Stomach (tissue), 9 donors: ENCODE measurements around the gene RRP9. TPM values are rescaled to one million over a fixed set of nuclear protein-coding genes. Genes with fewer than 3 reads are reported as not detected.

Experiments used
- DNase-seq, 2 donors: peaks; one replicate each; pipeline versions ENCODE4 v3.0.0 to v3.0.0-alpha.2; 2013 to 2019
- H3K27ac ChIP-seq, 5 donors: fragments of 200-600 bp in 4 of 5; sonication (generic) in 4 of 5; one replicate each; pipeline ENCODE4 v1.5.1; 2013 to 2019; ENCODE audit warnings: mild to moderate bottlenecking in 1 of 5, moderate library complexity in 1 of 5
- H3K27me3 ChIP-seq, 3 donors: fragments of 200-600 bp; sonication (generic); one replicate each; pipeline ENCODE4 v1.5.1; 2017 to 2019; ENCODE audit warnings: mixed run types in 1 of 3
- H3K36me3 ChIP-seq, 4 donors: fragments of 200-600 bp; sonication (generic); 1 replicate in 3 of 4; 2 replicates in 1 of 4; pipeline ENCODE4 v1.5.1; 2016 to 2019
- H3K4me1 ChIP-seq, 4 donors: fragments of 200-600 bp; sonication (generic); one replicate each; pipeline ENCODE4 v1.5.1; 2016 to 2019
- H3K4me3 ChIP-seq, 4 donors: fragments of 200-600 bp; sonication (generic) in 3 of 4; one replicate each; pipeline ENCODE4 v1.5.1; 2016 to 2019; ENCODE audit warnings: mild to moderate bottlenecking in 1 of 4
- H3K9me3 ChIP-seq, 4 donors: fragments of 200-600 bp; sonication (generic); one replicate each; pipeline ENCODE4 v1.5.1; 2016 to 2019
- CTCF ChIP-seq, 7 experiments: fragments of 450-650 bp in 4 of 7; fragments of 200-600 bp in 3 of 7; sonication (generic) in 3 of 7; IDR thresholded peaks; one replicate each; pipeline ENCODE4 v1.5.1; 2016 to 2019; ENCODE audit warnings: antibody characterized with exemption in 7 of 7, control low read depth in 2 of 7, mild to moderate bottlenecking in 1 of 7
- EP300 ChIP-seq: sonication (generic); formaldehyde crosslinking; IDR thresholded peaks from one replicate; pipeline ENCODE4 v1.6.1; 2017; ENCODE audit warnings: antibody characterized with exemption
- POLR2A ChIP-seq, 4 donors: fragments of 450-650 bp; IDR thresholded peaks; one replicate each; pipeline ENCODE4 v1.6.1; 2016; ENCODE audit warnings: antibody characterized with exemption in 4 of 4, control low read depth in 2 of 4, mild to moderate bottlenecking in 1 of 4, moderate library complexity in 1 of 4
- POLR2AphosphoS5 ChIP-seq, 3 donors: sonication (generic); formaldehyde crosslinking; IDR thresholded peaks; one replicate each; pipeline ENCODE4 v1.6.1; 2016; ENCODE audit warnings: antibody characterized with exemption in 3 of 3
- WGBS, 5 donors: extraction: QIAGEN DNeasy Blood & Tissue Kit in 3 of 5; methylation state at CpG; one replicate each; pipeline versions ENCODE4 v1.1.5 to v1.1.7; 2013 to 2018; 5-methylcytosine and 5-hydroxymethylcytosine counted together
- intact Hi-C: fragments of 100-400 bp; cut with DNase I; formaldehyde crosslinking; loops from one replicate; pipeline ENCODE4 v1.15.1; 2023; ENCODE audit warnings: low total_unique reads
- polyA plus RNA-seq, 3 donors: library from polyadenylated mRNA; stranded (reverse); fragments of 200-250 nt; gene quantifications; one replicate each; pipeline ENCODE4 v1.2.3, GENCODE V29; 2013
- total RNA-seq, 5 donors: library from RNA; depleted of rRNA; stranded (reverse); fragments of >200 nt; gene quantifications; one replicate each; pipeline versions ENCODE4 v1.1.0 to v1.2.3, GENCODE V29; 2014 to 2016
- donor health status: healthy with polysubstance abuse.
- donor health status: Bipolar disorder and iron deficiency.
- donor health status: healthy.

Gene RRP9
- total and polyA plus RNA-seq, 8 donors: 3.2 to 21.0 (median 13.0) TPM

- Histone ChIP-seq H3K36me3 (no peaks in the 10 kb centered on the region), H3K27me3 (peaks cover 0 to 7% (median 0%) of the 10 kb centered on the region in 3 donors), H3K4me3 (no peak overlapping the region), H3K4me1 (no peaks in the 10 kb centered on the region), H3K9me3 (no peaks in the 10 kb centered on the region), H3K27ac (no peak overlapping the region)
- intact Hi-C loops: no loop called here
- no peak for DNase-seq
- TF ChIP-seq EP300: no peak
- no peak for TF ChIP-seq POLR2AphosphoS5 (IDR thresholded peaks at IDR 0.05)
- no peak for TF ChIP-seq CTCF (IDR thresholded peaks at IDR 0.05)
- TF ChIP-seq POLR2A (IDR thresholded peaks at IDR 0.05): no peak
- 87 to 92% (median 91%) methylated on average over 10 of the region's 10 CpGs for WGBS, 5 donors
These were observed 44.9 kb downstream of the RRP9 start for GRCh38 chr3:51896607-51897305.

DNA sequence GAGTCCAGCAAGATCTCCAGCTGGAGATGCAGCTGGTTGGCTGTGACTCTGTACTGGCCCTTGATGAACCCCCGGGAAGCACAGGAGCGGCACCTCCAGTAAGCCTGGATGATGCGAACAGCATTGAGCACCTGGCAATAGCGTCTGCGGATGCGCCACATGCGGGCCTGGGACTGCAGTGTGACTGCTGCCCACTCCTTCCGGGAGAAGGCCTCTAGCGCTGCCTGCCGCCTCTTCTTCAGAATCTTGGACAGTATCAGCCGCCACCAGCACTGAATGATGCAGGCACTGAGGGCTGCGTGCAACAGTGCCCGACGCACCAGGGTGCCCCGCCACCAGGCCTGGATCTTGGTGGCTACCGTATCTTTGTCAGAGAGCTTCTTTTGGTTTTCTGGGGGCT is 46.8 kb downstream of the RRP9 start:
- no peak overlapping the region for H3K4me3 ChIP-seq
- no peaks in the 10 kb centered on the region for H3K9me3 ChIP-seq
- DNase-seq: no peak
- H3K4me1 ChIP-seq: no peaks in the 10 kb centered on the region
- WGBS, 5 donors: 91 to 98% (median 96%) methylated on average over 11 to 16 of the region's 16 CpGs
- H3K36me3 ChIP-seq: no peaks in the 10 kb centered on the region
- TF ChIP-seq POLR2A (IDR thresholded peaks at IDR 0.05) (no peak), EP300 (no peak), POLR2AphosphoS5 (IDR thresholded peaks at IDR 0.05) (no peak), CTCF (IDR thresholded peaks at IDR 0.05) (no peak)
- intact Hi-C loops: no loop called here
- no peak overlapping the region for H3K27ac ChIP-seq
- peaks cover 0 to 13% (median 0%) of the 10 kb centered on the region in 3 donors for H3K27me3 ChIP-seq

GRCh38 chr3:51894391-51894790 is 47.3 kb downstream of the RRP9 start:
- Histone ChIP-seq H3K9me3 (no peaks in the 10 kb centered on the region), H3K27me3 (peaks cover 0 to 13% (median 0%) of the 10 kb centered on the region in 3 donors), H3K4me3 (no peak overlapping the region), H3K27ac (no peak overlapping the region), H3K36me3 (no peaks in the 10 kb centered on the region), H3K4me1 (no peaks in the 10 kb centered on the region)
- intact Hi-C loops: no loop called here
- DNase-seq: no peak
- WGBS, 5 donors: 68 to 87% (median 81%) methylated on average over 4 of the region's 4 CpGs
- TF ChIP-seq POLR2AphosphoS5 (IDR thresholded peaks at IDR 0.05): no peak

DNA sequence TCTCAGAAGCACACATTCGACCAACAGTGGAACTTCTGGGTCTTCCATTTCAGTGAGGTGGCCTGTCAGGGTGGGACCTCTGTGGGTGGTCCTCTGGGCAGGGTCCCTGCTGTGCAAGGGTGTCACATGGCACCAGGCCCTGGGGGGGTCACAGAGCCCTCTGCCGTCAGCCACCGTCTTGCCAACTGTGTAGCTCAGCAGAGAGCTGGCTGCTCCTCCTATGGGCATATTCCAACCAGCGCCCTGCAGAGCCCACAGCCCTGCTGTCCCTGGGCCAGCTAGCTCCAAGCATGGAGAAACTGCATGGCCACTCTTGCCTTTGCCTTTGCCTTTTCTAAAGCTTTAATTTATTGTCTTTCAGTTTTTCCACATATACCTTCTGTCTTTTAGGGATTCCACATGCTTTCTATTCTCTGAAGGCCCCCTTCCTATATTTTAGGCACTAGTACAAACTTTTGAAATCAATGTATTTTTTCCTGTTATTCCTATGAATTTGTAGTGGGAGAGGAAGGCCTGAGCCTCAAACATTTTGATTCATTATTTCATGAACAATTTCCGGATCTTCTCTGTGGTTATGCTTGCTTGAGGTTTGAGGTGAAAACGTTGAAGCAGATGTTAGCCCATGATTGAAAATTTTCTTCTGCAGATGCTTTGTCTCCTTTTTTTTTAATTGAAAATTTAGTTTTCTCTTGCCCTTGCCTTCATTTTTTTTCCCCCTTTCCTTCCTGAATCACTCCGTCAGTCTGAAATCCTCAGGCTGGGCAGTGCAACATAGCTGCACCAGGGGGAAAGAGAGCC is 50.3 kb downstream of the RRP9 start:
- Histone ChIP-seq H3K4me3 (no peak overlapping the region), H3K27ac (no peak overlapping the region), H3K9me3 (no peaks in the 10 kb centered on the region), H3K36me3 (no peaks in the 10 kb centered on the region), H3K4me1 (no peaks in the 10 kb centered on the region), H3K27me3 (peaks cover 0 to 6% (median 0%) of the 10 kb centered on the region in 3 donors)
- intact Hi-C loops: no loop called here
- 76 to 84% (median 79%) methylated on average over 7 of the region's 7 CpGs for WGBS, 5 donors
- DNase-seq: no peak
- TF ChIP-seq POLR2AphosphoS5 (IDR thresholded peaks at IDR 0.05): no peak
- no peak for TF ChIP-seq POLR2A (IDR thresholded peaks at IDR 0.05)

DNA sequence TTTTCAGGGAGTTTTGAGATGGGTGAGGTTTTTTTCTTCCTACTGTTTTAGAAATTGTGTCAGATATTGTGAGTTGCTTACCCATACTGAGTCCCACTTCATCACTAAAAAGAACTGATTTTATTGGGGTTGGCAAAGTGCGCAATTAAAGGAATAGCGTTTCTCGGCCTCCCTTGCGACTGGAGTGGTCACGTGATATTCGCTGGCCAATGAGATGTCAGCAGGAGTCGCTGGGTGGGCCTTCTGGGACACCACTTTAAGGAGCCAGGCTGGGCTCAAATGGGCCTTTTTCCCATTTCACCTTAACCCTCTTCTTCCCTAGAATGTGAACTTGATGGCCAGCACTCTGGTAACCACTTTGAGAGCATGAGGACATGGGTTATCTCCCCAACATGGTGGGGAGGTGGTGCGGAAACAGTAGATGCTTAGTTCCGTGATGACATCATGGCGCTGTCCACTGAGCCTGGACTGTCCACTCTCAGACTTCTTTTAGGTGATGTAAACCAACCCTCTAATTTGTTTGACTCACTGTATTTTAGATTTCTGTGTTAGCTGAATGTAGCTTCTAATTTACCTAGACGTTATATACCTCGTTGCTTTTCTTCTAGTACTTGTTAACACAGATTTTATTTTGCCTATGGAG is 53.1 kb downstream of the RRP9 start:
- 91 to 94% (median 93%) methylated on average over 12 of the region's 12 CpGs for WGBS, 5 donors
- Histone ChIP-seq H3K36me3 (no peaks in the 10 kb centered on the region), H3K4me1 (no peaks in the 10 kb centered on the region), H3K9me3 (no peaks in the 10 kb centered on the region), H3K4me3 (no peak overlapping the region), H3K27ac (no peak overlapping the region), H3K27me3 (peaks cover 0 to 14% (median 0%) of the 10 kb centered on the region in 3 donors)
- TF ChIP-seq CTCF (IDR thresholded peaks at IDR 0.05) (no peak), POLR2A (IDR thresholded peaks at IDR 0.05) (no peak), POLR2AphosphoS5 (IDR thresholded peaks at IDR 0.05) (no peak), EP300 (no peak)
- intact Hi-C loops: no loop called here
- no peak for DNase-seq
